Measurements from ENCODE around the gene IRF2BP1.
"Not testable (repeated sequence)": the region's sequence is repeated elsewhere in the genome, so short reads cannot be mapped to it uniquely, and the experiment has no call there.

IRF2BP1 gene

GRCh38 chr19:45876411-45877197 lies 9.3 kb downstream of the IRF2BP1 start:
- Histone ChIP-seq H3K9ac (ENCODE audit: low read length) (peak overlapping the region; percentile 36), H3K4me3 (ENCODE audit: low read length) (peak overlapping the region; percentile 54), H3K4me1 (ENCODE audit: control insufficient read depth, low read depth, low read length) (peaks cover 11% of the 10 kb centered on the region), H3K27ac (ENCODE audit: low read length) (no peak overlapping the region), H3K36me3 (ENCODE audit: control insufficient read depth, low read depth, low read length) (peaks cover 8% of the 10 kb centered on the region), H3K9me3 (ENCODE audit: control insufficient read depth, low read depth, low read length) (no peaks in the 10 kb centered on the region), H3K27me3 (ENCODE audit: control insufficient read depth, insufficient read depth, low read length) (no peaks in the 10 kb centered on the region)

DNA sequence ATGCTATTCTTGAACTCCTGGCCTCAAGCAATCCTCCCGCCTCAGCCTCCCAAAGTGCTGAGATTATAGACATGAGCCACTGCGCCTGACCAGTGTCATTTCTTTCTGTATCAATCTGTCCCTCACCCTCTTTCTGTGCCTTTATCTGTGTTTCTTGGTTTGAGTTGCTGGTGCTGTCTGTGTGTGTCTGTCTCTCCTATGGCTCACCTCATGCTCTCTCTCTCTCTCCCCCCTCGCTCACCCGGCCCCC lies 9.9 kb downstream of the IRF2BP1 start:
- Histone ChIP-seq H3K27ac (ENCODE audit: low read length) (no peak overlapping the region), H3K9ac (ENCODE audit: low read length) (peak overlapping the region; percentile 36), H3K4me1 (ENCODE audit: control insufficient read depth, low read depth, low read length) (peaks cover 6% of the 10 kb centered on the region), H3K36me3 (ENCODE audit: control insufficient read depth, low read depth, low read length) (peaks cover 8% of the 10 kb centered on the region), H3K4me3 (ENCODE audit: low read length) (peak overlapping the region; percentile 54), H3K9me3 (ENCODE audit: control insufficient read depth, low read depth, low read length) (no peaks in the 10 kb centered on the region), H3K27me3 (ENCODE audit: control insufficient read depth, insufficient read depth, low read length) (no peaks in the 10 kb centered on the region)

- H3K36me3 ChIP-seq (ENCODE audit: control insufficient read depth, low read depth, low read length) = peaks cover 8% of the 10 kb centered on the region
- H3K4me3 ChIP-seq (ENCODE audit: low read length) = no peak overlapping the region
- H3K9me3 ChIP-seq (ENCODE audit: control insufficient read depth, low read depth, low read length) = no peaks in the 10 kb centered on the region
- H3K9ac ChIP-seq (ENCODE audit: low read length) = no peak overlapping the region
- no peaks in the 10 kb centered on the region for H3K27me3 ChIP-seq (ENCODE audit: control insufficient read depth, insufficient read depth, low read length)
- no peak overlapping the region for H3K27ac ChIP-seq (ENCODE audit: low read length)
- H3K4me1 ChIP-seq (ENCODE audit: control insufficient read depth, low read depth, low read length) = peaks cover 6% of the 10 kb centered on the region
These were observed 11.3 kb downstream of the IRF2BP1 start for GRCh38 chr19:45874620-45874966.

- H3K9me3 ChIP-seq (ENCODE audit: control insufficient read depth, low read depth, low read length) = no peaks in the 10 kb centered on the region
- H3K4me1 ChIP-seq (ENCODE audit: control insufficient read depth, low read depth, low read length) = peaks cover 6% of the 10 kb centered on the region
- no peak overlapping the region for H3K27ac ChIP-seq (ENCODE audit: low read length)
- H3K27me3 ChIP-seq (ENCODE audit: control insufficient read depth, insufficient read depth, low read length) = no peaks in the 10 kb centered on the region
- H3K9ac ChIP-seq (ENCODE audit: low read length) = no peak overlapping the region
- H3K4me3 ChIP-seq (ENCODE audit: low read length) = no peak overlapping the region
- peaks cover 8% of the 10 kb centered on the region for H3K36me3 ChIP-seq (ENCODE audit: control insufficient read depth, low read depth, low read length)
These were observed 12.6 kb downstream of the IRF2BP1 start for GRCh38 chr19:45873219-45873772.

GRCh38 chr19:45872095-45872919 lies 13.6 kb downstream of the IRF2BP1 start:
- no peaks in the 10 kb centered on the region for H3K27me3 ChIP-seq (ENCODE audit: control insufficient read depth, insufficient read depth, low read length)
- H3K27ac ChIP-seq (ENCODE audit: low read length) = no peak overlapping the region
- no peak overlapping the region for H3K4me3 ChIP-seq (ENCODE audit: low read length)
- no peaks in the 10 kb centered on the region for H3K9me3 ChIP-seq (ENCODE audit: control insufficient read depth, low read depth, low read length)
- peaks cover 8% of the 10 kb centered on the region for H3K36me3 ChIP-seq (ENCODE audit: control insufficient read depth, low read depth, low read length)
- H3K9ac ChIP-seq (ENCODE audit: low read length) = no peak overlapping the region
- peaks cover 6% of the 10 kb centered on the region for H3K4me1 ChIP-seq (ENCODE audit: control insufficient read depth, low read depth, low read length)

GRCh38 chr19:45870798-45871197 lies 15.1 kb downstream of the IRF2BP1 start:
- H3K9me3 ChIP-seq (ENCODE audit: control insufficient read depth, low read depth, low read length) = no peaks in the 10 kb centered on the region
- no peak overlapping the region for H3K9ac ChIP-seq (ENCODE audit: low read length)
- no peaks in the 10 kb centered on the region for H3K27me3 ChIP-seq (ENCODE audit: control insufficient read depth, insufficient read depth, low read length)
- no peaks in the 10 kb centered on the region for H3K4me1 ChIP-seq (ENCODE audit: control insufficient read depth, low read depth, low read length)
- no peak overlapping the region for H3K27ac ChIP-seq (ENCODE audit: low read length)
- no peak overlapping the region for H3K4me3 ChIP-seq (ENCODE audit: low read length)
- peaks cover 8% of the 10 kb centered on the region for H3K36me3 ChIP-seq (ENCODE audit: control insufficient read depth, low read depth, low read length)

DNA sequence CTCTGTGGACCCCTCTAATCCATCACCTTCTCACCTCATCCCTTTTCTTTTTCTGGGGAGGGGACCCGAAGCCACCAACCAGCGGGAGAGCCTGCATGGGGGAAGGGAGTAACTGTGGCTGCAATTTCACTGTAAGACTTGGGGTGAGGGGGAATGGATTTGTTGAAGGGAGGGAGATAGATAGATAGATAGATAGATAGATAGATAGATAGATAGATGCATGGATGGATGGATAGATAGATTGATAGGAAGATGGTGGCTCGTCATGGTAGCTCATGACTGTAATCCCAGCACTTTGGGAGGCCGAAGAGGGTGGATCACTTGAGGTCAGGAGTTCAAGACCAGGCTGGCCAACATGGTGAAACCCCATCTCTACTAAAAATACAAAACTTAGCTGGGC lies 18.7 kb downstream of the IRF2BP1 start:
- H3K36me3 ChIP-seq (ENCODE audit: control insufficient read depth, low read depth, low read length); H3K27ac ChIP-seq (ENCODE audit: low read length); H3K9me3 ChIP-seq (ENCODE audit: control insufficient read depth, low read depth, low read length); H3K4me1 ChIP-seq (ENCODE audit: control insufficient read depth, low read depth, low read length); H3K4me3 ChIP-seq (ENCODE audit: low read length); H3K9ac ChIP-seq (ENCODE audit: low read length): not testable (repeated sequence)
- peaks cover 19% of the 10 kb centered on the region for H3K27me3 ChIP-seq (ENCODE audit: control insufficient read depth, insufficient read depth, low read length)

- H3K4me3 ChIP-seq (ENCODE audit: low read length) = no peak overlapping the region
- no peak overlapping the region for H3K27ac ChIP-seq (ENCODE audit: low read length)
- H3K9ac ChIP-seq (ENCODE audit: low read length) = no peak overlapping the region
- no peaks in the 10 kb centered on the region for H3K9me3 ChIP-seq (ENCODE audit: control insufficient read depth, low read depth, low read length)
- H3K4me1 ChIP-seq (ENCODE audit: control insufficient read depth, low read depth, low read length) = no peaks in the 10 kb centered on the region
- H3K36me3 ChIP-seq (ENCODE audit: control insufficient read depth, low read depth, low read length) = no peaks in the 10 kb centered on the region
- H3K27me3 ChIP-seq (ENCODE audit: control insufficient read depth, insufficient read depth, low read length) = peaks cover 19% of the 10 kb centered on the region
These were observed 19.4 kb downstream of the IRF2BP1 start for GRCh38 chr19:45866400-45867176.

DNA sequence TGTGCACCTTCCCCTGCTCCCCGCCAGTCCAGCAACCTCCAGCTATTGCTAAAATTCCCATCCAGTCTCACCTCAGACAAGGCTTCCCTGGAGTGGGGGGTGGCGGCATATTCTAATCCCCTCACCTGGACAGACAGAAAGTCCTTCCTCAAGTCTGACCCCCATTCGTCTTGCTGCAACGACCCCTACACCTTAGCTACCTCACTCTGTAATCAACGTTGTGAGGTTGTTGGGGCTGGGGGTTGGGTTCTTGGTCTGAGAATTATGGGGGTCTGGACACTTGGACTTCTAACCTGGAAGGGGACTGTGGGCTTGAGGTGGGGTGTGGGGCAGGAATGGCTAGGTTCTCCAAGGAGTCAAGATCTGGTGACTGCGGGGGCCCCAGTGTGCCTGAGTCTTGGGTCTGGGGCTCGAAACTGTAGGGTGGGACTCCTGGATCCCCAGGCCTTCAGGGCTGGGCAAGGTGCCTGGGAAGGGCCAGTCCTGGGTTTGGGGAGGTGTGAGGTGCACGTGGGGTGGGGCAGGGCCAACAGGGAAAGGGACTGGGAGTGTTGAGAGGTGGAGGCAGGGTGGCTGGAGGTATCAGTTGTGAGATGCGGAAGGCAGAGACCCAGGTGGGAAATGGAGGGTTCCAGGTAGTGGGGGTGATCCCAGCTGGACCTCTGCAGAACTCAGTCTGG lies 20.5 kb downstream of the IRF2BP1 start:
- Histone ChIP-seq H3K4me3 (ENCODE audit: low read length) (peak overlapping the region; percentile 92), H3K27me3 (ENCODE audit: control insufficient read depth, insufficient read depth, low read length) (peaks cover 19% of the 10 kb centered on the region), H3K27ac (ENCODE audit: low read length) (no peak overlapping the region), H3K9ac (ENCODE audit: low read length) (peak overlapping the region; percentile 87), H3K9me3 (ENCODE audit: control insufficient read depth, low read depth, low read length) (no peaks in the 10 kb centered on the region), H3K4me1 (ENCODE audit: control insufficient read depth, low read depth, low read length) (no peaks in the 10 kb centered on the region), H3K36me3 (ENCODE audit: control insufficient read depth, low read depth, low read length) (peaks cover 3% of the 10 kb centered on the region)

- H3K9ac ChIP-seq (ENCODE audit: low read length) = peak overlapping the region; percentile 87
- no peaks in the 10 kb centered on the region for H3K4me1 ChIP-seq (ENCODE audit: control insufficient read depth, low read depth, low read length)
- peaks cover 6% of the 10 kb centered on the region for H3K36me3 ChIP-seq (ENCODE audit: control insufficient read depth, low read depth, low read length)
- peak overlapping the region; percentile 92 for H3K4me3 ChIP-seq (ENCODE audit: low read length)
- H3K27ac ChIP-seq (ENCODE audit: low read length) = peak overlapping the region; percentile 41
- H3K9me3 ChIP-seq (ENCODE audit: control insufficient read depth, low read depth, low read length) = no peaks in the 10 kb centered on the region
- H3K27me3 ChIP-seq (ENCODE audit: control insufficient read depth, insufficient read depth, low read length) = peaks cover 19% of the 10 kb centered on the region
These were observed 21.3 kb downstream of the IRF2BP1 start for GRCh38 chr19:45864629-45865082.

All from iPS-18a (cell line).